GM12878 (cell line): Measurements from ENCODE around the gene NECTIN1. TPM values are rescaled to one million over a fixed set of nuclear protein-coding genes. Genes with fewer than 3 reads are reported as not detected.

ENCODE experiments used
- ATAC-seq: fragments of 200-7000 bp; cut with Tn5 transposase; 3 replicates; pipeline ENCODE4 v1.9.1; 2020; ENCODE audit warnings: mild to moderate bottlenecking, moderate library complexity
- BruUV-seq: library from RNA; stranded (reverse); fragments of 400-500 nt; replicated peaks from 2 replicates; lab custom pipeline; 2021; lab: Mats Ljungman, UMichigan
- CTCF ChIA-PET: fragments of 300-600 bp; sonication (Branson Sonifier 250); formaldehyde crosslinking; extraction: SDS; loops from one replicate; lab custom pipeline; 2021; ENCODE audit warnings: inconsistent platforms; lab: Yijun Ruan, JAX
- POLR2A ChIA-PET: fragments of 350-600 bp; formaldehyde crosslinking; extraction: SDS; loops from one replicate; lab custom pipeline; 2021; ENCODE audit warnings: inconsistent platforms; lab: Charles Lee
- RAD21 ChIA-PET: fragments of 300-600 bp; sonication (Branson Sonifier 250); formaldehyde crosslinking; loops from one replicate; lab custom pipeline; 2023; ENCODE audit warnings: antibody characterized with exemption; ENCODE audit not compliant: unreplicated experiment; lab: Charles Lee
- SMC1A ChIA-PET: fragments of 300-600 bp; sonication (Branson Sonifier 250); formaldehyde crosslinking; loops from one replicate; lab custom pipeline; 2023; ENCODE audit not compliant: unreplicated experiment, uncharacterized antibody; lab: Charles Lee
- DNase-seq: peaks from one replicate; pipeline ENCODE4 v3.0.0-alpha.2; 2011; ENCODE audit warnings: low read depth, low spot score
- FAIRE-seq: peaks from 3 replicates; lab custom pipeline; 2011; peaks lifted over from hg19 to GRCh38; lab: Jason Lieb, UNC
- H2AFZ ChIP-seq: 2 replicates; pipeline ENCODE4 v1.6.0; 2011; ENCODE audit warnings: low read depth, low read length, control low read depth; ENCODE audit not compliant: control insufficient read depth
- H3K27ac ChIP-seq: 2 replicates; pipeline ENCODE4 v1.5.1; 2011; ENCODE audit warnings: control low read depth; ENCODE audit not compliant: control insufficient read depth, insufficient read depth
- H3K27me3 ChIP-seq, 2 experiments: replicated peaks in 1 of 2; 2 replicates each; pipeline versions ENCODE4 v1.6.0 to v1.6.1; 2011; ENCODE audit warnings: low read length in 1 of 2; ENCODE audit not compliant: control insufficient read depth in 2 of 2, insufficient read depth in 2 of 2
- H3K36me3 ChIP-seq, 2 experiments: 2 replicates each; pipeline ENCODE4 v1.5.1; 2011; ENCODE audit warnings: low read length in 1 of 2; ENCODE audit not compliant: control insufficient read depth in 2 of 2, insufficient read depth in 2 of 2
- H3K4me1 ChIP-seq: 2 replicates; pipeline ENCODE4 v1.6.1; 2011; ENCODE audit warnings: mild to moderate bottlenecking, low read length, moderate library complexity, mixed read lengths; ENCODE audit not compliant: control insufficient read depth, insufficient read depth
- H3K4me2 ChIP-seq: 2 replicates; pipeline ENCODE4 v1.6.0; 2011; ENCODE audit warnings: control low read depth; ENCODE audit not compliant: control insufficient read depth, insufficient read depth
- H3K4me3 ChIP-seq: fragments of 200-600 bp; sonication (generic); 2 replicates; pipeline ENCODE4 v1.5.1; 2016
- H3K79me2 ChIP-seq: 2 replicates; pipeline ENCODE4 v1.6.0; 2011; ENCODE audit warnings: low read length; ENCODE audit not compliant: control insufficient read depth, insufficient read depth
- H3K9ac ChIP-seq: 2 replicates; pipeline ENCODE4 v1.8.0; 2011; ENCODE audit warnings: low read length, control low read depth, mixed read lengths; ENCODE audit not compliant: control insufficient read depth, insufficient read depth
- H3K9me3 ChIP-seq: replicated peaks from 3 replicates; pipeline ENCODE4 v1.5.1; 2011; ENCODE audit warnings: mild to moderate bottlenecking, low read length; ENCODE audit not compliant: control insufficient read depth, insufficient read depth
- H4K20me1 ChIP-seq: 2 replicates; pipeline ENCODE4 v1.6.0; 2011; ENCODE audit not compliant: control insufficient read depth, insufficient read depth
- BACH1 ChIP-seq: fragments of 450-650 bp; IDR thresholded peaks from 2 replicates; pipeline ENCODE4 v1.6.1; 2017; ENCODE audit warnings: mild to moderate bottlenecking, borderline replicate concordance
- ESRRA ChIP-seq: IDR thresholded peaks from 2 replicates; pipeline ENCODE4 v1.6.1; 2012; ENCODE audit warnings: mild to moderate bottlenecking, low read length, improper control_type of control experiment
- EZH2 ChIP-seq: IDR thresholded peaks from 2 replicates; pipeline ENCODE4 v1.6.1; 2012; ENCODE audit warnings: low read depth, mild to moderate bottlenecking, control low read depth, inconsistent platforms, low read length, borderline replicate concordance; ENCODE audit not compliant: control insufficient read depth
- KLF5 ChIP-seq: fragments of 450-650 bp; IDR thresholded peaks from 2 replicates; pipeline ENCODE4 v1.6.1; 2014; ENCODE audit warnings: mild to moderate bottlenecking; ENCODE audit not compliant: partially characterized antibody
- MTA2 ChIP-seq: fragments of 450-650 bp; IDR thresholded peaks from 2 replicates; pipeline ENCODE4 v1.6.1; 2016; ENCODE audit warnings: low read depth, mild to moderate bottlenecking, moderate library complexity
- NFIC ChIP-seq: IDR thresholded peaks from 2 replicates; pipeline ENCODE4 v1.6.1; 2012; ENCODE audit warnings: low read depth, mild to moderate bottlenecking, inconsistent platforms, low read length, moderate library complexity
- NR2F1 ChIP-seq: fragments of 450-650 bp; conservative IDR thresholded peaks from 2 replicates; pipeline ENCODE4 v1.6.1; 2017; ENCODE audit warnings: mild to moderate bottlenecking
- SMARCA5 ChIP-seq: fragments of 450-650 bp; IDR thresholded peaks from 2 replicates; pipeline ENCODE4 v1.6.1; 2017; ENCODE audit warnings: mild to moderate bottlenecking
- SPI1 ChIP-seq: IDR thresholded peaks from 2 replicates; pipeline ENCODE4 v1.6.1; 2011; ENCODE audit warnings: low read depth, mild to moderate bottlenecking, low read length, moderate library complexity, borderline replicate concordance; ENCODE audit not compliant: insufficient read depth
- SUZ12 ChIP-seq: fragments of 200-600 bp; sonication (generic); IDR thresholded peaks from one replicate; pipeline ENCODE4 v1.6.1; 2018; ENCODE audit warnings: antibody characterized with exemption, mild to moderate bottlenecking; ENCODE audit not compliant: unreplicated experiment
- TARDBP ChIP-seq: IDR thresholded peaks from 2 replicates; pipeline ENCODE4 v1.6.1; 2016; ENCODE audit warnings: borderline replicate concordance
- TCF7 ChIP-seq: IDR thresholded peaks from 2 replicates; pipeline ENCODE4 v1.6.1; 2014; ENCODE audit warnings: antibody characterized with exemption, borderline replicate concordance
- WGBS: methylation state at CpG from one replicate; pipeline ENCODE4 v1.1.6; 2016; ENCODE audit warnings: low lambda C conversion rate; ENCODE audit not compliant: insufficient replicate concordance, insufficient coverage; ENCODE audit errors: missing lambda C conversion rate; 5-methylcytosine and 5-hydroxymethylcytosine counted together
- in situ Hi-C: fragments of 300-500 bp; cut with MboI; formaldehyde crosslinking; loops from 9 replicates; pipeline ENCODE4 v1.14.3; 2018; ENCODE audit warnings: mixed read lengths
- intact Hi-C: fragments of 100-400 bp; cut with micrococcal nuclease; formaldehyde crosslinking; loops from one replicate; pipeline ENCODE4 v1.14.2; 2022; ENCODE audit not compliant: unreplicated experiment
- polyA plus RNA-seq, 11 experiments: library from polyadenylated mRNA; depleted of rRNA in 4 of 11; unstranded in 6 of 11; stranded (reverse) in 5 of 11; fragments of >200 nt; fragmentation: Nextera tagmentation in 4 of 11; fragmentation: Illumina TruSeq in 1 of 11; extraction: Ambion mirVana in 4 of 11; extraction: Trizol in 1 of 11; gene quantifications; 1 replicate in 1 of 11; 2 replicates in 10 of 11; pipeline versions ENCODE4 v1.2.1 to v1.2.3, GENCODE V29; 2011 to 2016; ENCODE audit warnings: inconsistent platforms in 2 of 11, missing spikeins in 2 of 11, low read depth in 1 of 11
- total RNA-seq, 4 experiments: library from RNA; depleted of rRNA in 3 of 4; stranded (reverse); fragments of >200 nt in 3 of 4; fragmentation: Illumina TruSeq in 1 of 4; extraction: Trizol in 1 of 4; gene quantifications; 2 replicates each; pipeline versions ENCODE4 v1.2.1 to v1.2.3, GENCODE V29; 2013 to 2021
- TF ChIP-seq, protein P1 (sequence below): IDR thresholded peaks from 2 replicates; pipeline ENCODE4 v1.6.1; 2012; ENCODE audit warnings: low read depth, low read length, improper control_type of control experiment
- TF ChIP-seq, protein P2 (sequence below): IDR thresholded peaks from 2 replicates; pipeline ENCODE4 v1.6.1; 2012; ENCODE audit warnings: mild to moderate bottlenecking, low read depth, low read length
- TF ChIP-seq, protein P3 (sequence below): fragments of 450-650 bp; IDR thresholded peaks from 2 replicates; pipeline ENCODE4 v1.6.1; 2017; ENCODE audit warnings: antibody characterized with exemption, mild to moderate bottlenecking, moderate library complexity

NECTIN1 gene
- total and polyA plus RNA-seq, 10 of the 15 experiments (the other 5 are each of a cell fraction or from before 2014, with no cell fraction given): 0.97 to 9.2 (median 2.3) TPM

DNA sequence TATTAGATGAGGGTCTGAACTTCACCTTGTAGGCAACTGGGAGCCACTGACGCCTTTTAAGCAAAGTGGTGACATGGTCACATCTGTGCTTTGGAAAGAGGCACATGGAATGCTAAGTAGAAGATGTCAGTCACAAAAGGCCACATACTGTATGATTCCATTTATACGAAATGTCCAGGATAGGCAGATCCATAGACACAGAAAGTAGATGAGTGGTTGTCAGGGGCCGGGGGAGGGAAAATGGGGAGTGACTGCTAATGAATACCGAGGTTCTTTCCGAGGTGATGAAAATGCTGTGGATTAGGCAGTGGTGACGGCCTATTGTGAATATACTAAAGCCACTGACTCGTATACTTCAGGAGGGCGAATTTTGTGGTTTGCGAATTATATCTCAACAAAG, 20.6 kb downstream of the NECTIN1 start:
- H2AFZ ChIP-seq: no peak overlapping the region
- intact Hi-C loops: no loop called here
- ChIA-PET CTCF (interaction anchor here (0.9 to 2.4 kb wide), 2 partner anchors 14 to 35 kb away, joined by 4 to 9 read pairs; no protein-coding TSS in a partner anchor), RAD21 (no interaction called here), SMC1A (interaction anchor here (2.0 kb wide), 1 partner anchor 21 kb away, joined by 8 read pairs; the partner anchor contains the start of gene NECTIN1), POLR2A (no interaction called here)
- no peak overlapping the region for H3K27ac ChIP-seq
- ATAC-seq (no peak), DNase-seq (no peak), FAIRE-seq (no peak)
- H3K27me3 ChIP-seq: no peaks in the 10 kb centered on the region
- peaks cover 0 to 1% of the 10 kb centered on the region in 2 experiments; a peak in 1 of 4 replicates for H3K36me3 ChIP-seq
- H3K4me2 ChIP-seq: no peak overlapping the region
- H3K9ac ChIP-seq: no peak overlapping the region
- peaks cover 8% of the 10 kb centered on the region for H3K4me1 ChIP-seq
- BruUV-seq: no TSS peak
- no peaks in the 10 kb centered on the region for H4K20me1 ChIP-seq
- TF ChIP-seq MTA2 (no peak), TARDBP (no peak), SMARCA5 (no peak), SPI1 (no peak), NFIC (no peak), KLF5 (no peak), SUZ12 (no peak), TCF7 (no peak), ESRRA (no peak), NR2F1 (no peak), BACH1 (no peak), EZH2 (no peak)
- TF ChIP-seq, protein P1, sequence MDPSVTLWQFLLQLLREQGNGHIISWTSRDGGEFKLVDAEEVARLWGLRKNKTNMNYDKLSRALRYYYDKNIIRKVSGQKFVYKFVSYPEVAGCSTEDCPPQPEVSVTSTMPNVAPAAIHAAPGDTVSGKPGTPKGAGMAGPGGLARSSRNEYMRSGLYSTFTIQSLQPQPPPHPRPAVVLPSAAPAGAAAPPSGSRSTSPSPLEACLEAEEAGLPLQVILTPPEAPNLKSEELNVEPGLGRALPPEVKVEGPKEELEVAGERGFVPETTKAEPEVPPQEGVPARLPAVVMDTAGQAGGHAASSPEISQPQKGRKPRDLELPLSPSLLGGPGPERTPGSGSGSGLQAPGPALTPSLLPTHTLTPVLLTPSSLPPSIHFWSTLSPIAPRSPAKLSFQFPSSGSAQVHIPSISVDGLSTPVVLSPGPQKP: no peak
- TF ChIP-seq, protein P2, sequence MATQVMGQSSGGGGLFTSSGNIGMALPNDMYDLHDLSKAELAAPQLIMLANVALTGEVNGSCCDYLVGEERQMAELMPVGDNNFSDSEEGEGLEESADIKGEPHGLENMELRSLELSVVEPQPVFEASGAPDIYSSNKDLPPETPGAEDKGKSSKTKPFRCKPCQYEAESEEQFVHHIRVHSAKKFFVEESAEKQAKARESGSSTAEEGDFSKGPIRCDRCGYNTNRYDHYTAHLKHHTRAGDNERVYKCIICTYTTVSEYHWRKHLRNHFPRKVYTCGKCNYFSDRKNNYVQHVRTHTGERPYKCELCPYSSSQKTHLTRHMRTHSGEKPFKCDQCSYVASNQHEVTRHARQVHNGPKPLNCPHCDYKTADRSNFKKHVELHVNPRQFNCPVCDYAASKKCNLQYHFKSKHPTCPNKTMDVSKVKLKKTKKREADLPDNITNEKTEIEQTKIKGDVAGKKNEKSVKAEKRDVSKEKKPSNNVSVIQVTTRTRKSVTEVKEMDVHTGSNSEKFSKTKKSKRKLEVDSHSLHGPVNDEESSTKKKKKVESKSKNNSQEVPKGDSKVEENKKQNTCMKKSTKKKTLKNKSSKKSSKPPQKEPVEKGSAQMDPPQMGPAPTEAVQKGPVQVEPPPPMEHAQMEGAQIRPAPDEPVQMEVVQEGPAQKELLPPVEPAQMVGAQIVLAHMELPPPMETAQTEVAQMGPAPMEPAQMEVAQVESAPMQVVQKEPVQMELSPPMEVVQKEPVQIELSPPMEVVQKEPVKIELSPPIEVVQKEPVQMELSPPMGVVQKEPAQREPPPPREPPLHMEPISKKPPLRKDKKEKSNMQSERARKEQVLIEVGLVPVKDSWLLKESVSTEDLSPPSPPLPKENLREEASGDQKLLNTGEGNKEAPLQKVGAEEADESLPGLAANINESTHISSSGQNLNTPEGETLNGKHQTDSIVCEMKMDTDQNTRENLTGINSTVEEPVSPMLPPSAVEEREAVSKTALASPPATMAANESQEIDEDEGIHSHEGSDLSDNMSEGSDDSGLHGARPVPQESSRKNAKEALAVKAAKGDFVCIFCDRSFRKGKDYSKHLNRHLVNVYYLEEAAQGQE: no peak
- TF ChIP-seq, protein P3, sequence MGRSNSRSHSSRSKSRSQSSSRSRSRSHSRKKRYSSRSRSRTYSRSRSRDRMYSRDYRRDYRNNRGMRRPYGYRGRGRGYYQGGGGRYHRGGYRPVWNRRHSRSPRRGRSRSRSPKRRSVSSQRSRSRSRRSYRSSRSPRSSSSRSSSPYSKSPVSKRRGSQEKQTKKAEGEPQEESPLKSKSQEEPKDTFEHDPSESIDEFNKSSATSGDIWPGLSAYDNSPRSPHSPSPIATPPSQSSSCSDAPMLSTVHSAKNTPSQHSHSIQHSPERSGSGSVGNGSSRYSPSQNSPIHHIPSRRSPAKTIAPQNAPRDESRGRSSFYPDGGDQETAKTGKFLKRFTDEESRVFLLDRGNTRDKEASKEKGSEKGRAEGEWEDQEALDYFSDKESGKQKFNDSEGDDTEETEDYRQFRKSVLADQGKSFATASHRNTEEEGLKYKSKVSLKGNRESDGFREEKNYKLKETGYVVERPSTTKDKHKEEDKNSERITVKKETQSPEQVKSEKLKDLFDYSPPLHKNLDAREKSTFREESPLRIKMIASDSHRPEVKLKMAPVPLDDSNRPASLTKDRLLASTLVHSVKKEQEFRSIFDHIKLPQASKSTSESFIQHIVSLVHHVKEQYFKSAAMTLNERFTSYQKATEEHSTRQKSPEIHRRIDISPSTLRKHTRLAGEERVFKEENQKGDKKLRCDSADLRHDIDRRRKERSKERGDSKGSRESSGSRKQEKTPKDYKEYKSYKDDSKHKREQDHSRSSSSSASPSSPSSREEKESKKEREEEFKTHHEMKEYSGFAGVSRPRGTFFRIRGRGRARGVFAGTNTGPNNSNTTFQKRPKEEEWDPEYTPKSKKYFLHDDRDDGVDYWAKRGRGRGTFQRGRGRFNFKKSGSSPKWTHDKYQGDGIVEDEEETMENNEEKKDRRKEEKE: no peak
- H3K79me2 ChIP-seq: no peaks in the 10 kb centered on the region
- no peak overlapping the region for H3K4me3 ChIP-seq
- in situ Hi-C loops: no loop called here
- 54% methylated on average over 9 of the region's 9 CpGs for WGBS
- no peaks in the 10 kb centered on the region for H3K9me3 ChIP-seq
